GF-D8 (cell line): ENCODE data around the gene CEP152.

Experiments
- DNase-seq: peaks from one replicate; lab custom pipeline; 2025; lab: John Stamatoyannopoulos, UW

The CEP152 gene

GRCh38 chr15:48765022-48765421, 45.8 kb downstream of the CEP152 start:
- DNase-seq, result no peak

GRCh38 chr15:48761393-48762158, 49.3 kb downstream of the CEP152 start:
- no peak for DNase-seq

GRCh38 chr15:48759921-48760320, 50.9 kb downstream of the CEP152 start:
- DNase-seq, result no peak

- DNase-seq, result no peak
Observed at GRCh38 chr15:48757661-48758060, 53.2 kb downstream of the CEP152 start.

GRCh38 chr15:48754011-48754410, 56.9 kb downstream of the CEP152 start:
- no peak for DNase-seq

- DNase-seq, result no peak
Observed at GRCh38 chr15:48751595-48751994, 59.3 kb downstream of the CEP152 start.

- no peak for DNase-seq
Observed at GRCh38 chr15:48748535-48748934, 62.3 kb downstream of the CEP152 start.

- no peak for DNase-seq
Observed at GRCh38 chr15:48733615-48734014, 77.3 kb downstream of the CEP152 start.

GRCh38 chr15:48730506-48730905, 80.4 kb downstream of the CEP152 start:
- no peak for DNase-seq

GRCh38 chr15:48723969-48724368, 86.9 kb downstream of the CEP152 start:
- no peak for DNase-seq

- DNase-seq, result no peak
Observed at GRCh38 chr15:48722764-48723661, 87.9 kb downstream of the CEP152 start.

- no peak for DNase-seq
Observed at GRCh38 chr15:48721061-48721810, 89.6 kb downstream of the CEP152 start.

- DNase-seq, result no peak
Observed at GRCh38 chr15:48720646-48721045, 90.2 kb downstream of the CEP152 start.

GRCh38 chr15:48719668-48720067, 91.2 kb downstream of the CEP152 start:
- no peak for DNase-seq

GRCh38 chr15:48718646-48719045, 92.2 kb downstream of the CEP152 start:
- no peak for DNase-seq

GRCh38 chr15:48717458-48717857, 93.4 kb downstream of the CEP152 start:
- no peak for DNase-seq

- no peak for DNase-seq
Observed at GRCh38 chr15:48712546-48712945, 98.3 kb downstream of the CEP152 start.

GRCh38 chr15:48710952-48711495, 99.8 kb downstream of the CEP152 start:
- DNase-seq, result peak; percentile 21

GRCh38 chr15:48708641-48709040, 102.2 kb downstream of the CEP152 start:
- DNase-seq, result no peak

GRCh38 chr15:48705381-48705780, 105.5 kb downstream of the CEP152 start:
- DNase-seq, result no peak

GRCh38 chr15:48703544-48703943, 107.3 kb downstream of the CEP152 start:
- no peak for DNase-seq

GRCh38 chr15:48702569-48703236, 108.2 kb downstream of the CEP152 start:
- no peak for DNase-seq
